Fibroblast of peridontal ligament (primary cell): ENCODE data around the gene DCBLD1.

Experiments
- DNase-seq: peaks from one replicate; pipeline ENCODE4 v3.0.0-alpha.2; 2010; ENCODE audit errors: extremely low read depth

The DCBLD1 gene

GRCh38 chr6:117555882-117556498 is 73.5 kb downstream of the DCBLD1 start:
- peak; percentile 60 for DNase-seq

- no peak for DNase-seq
Observed at GRCh38 chr6:117557951-117558350, 75.5 kb downstream of the DCBLD1 start.

GRCh38 chr6:117558818-117559217 is 76.3 kb downstream of the DCBLD1 start:
- no peak for DNase-seq

- no peak for DNase-seq
Observed at GRCh38 chr6:117559299-117559698, 76.8 kb downstream of the DCBLD1 start.

- no peak for DNase-seq
Observed at GRCh38 chr6:117561128-117561527, 78.7 kb downstream of the DCBLD1 start.

GRCh38 chr6:117564681-117565080 is 82.2 kb downstream of the DCBLD1 start:
- no peak for DNase-seq

GRCh38 chr6:117568247-117568646 is 85.8 kb downstream of the DCBLD1 start:
- no peak for DNase-seq

- no peak for DNase-seq
Observed at GRCh38 chr6:117568831-117569410, 86.4 kb downstream of the DCBLD1 start.

GRCh38 chr6:117573006-117573680 is 90.7 kb downstream of the DCBLD1 start:
- no peak for DNase-seq

- no peak for DNase-seq
Observed at GRCh38 chr6:117574198-117574597, 91.7 kb downstream of the DCBLD1 start.

GRCh38 chr6:117585647-117586046 is 103.2 kb downstream of the DCBLD1 start:
- DNase-seq: no peak

- no peak for DNase-seq
Observed at GRCh38 chr6:117590447-117590846, 108.0 kb downstream of the DCBLD1 start.

- DNase-seq: no peak
Observed at GRCh38 chr6:117591405-117591804, 108.9 kb downstream of the DCBLD1 start.

GRCh38 chr6:117592983-117593759 is 110.7 kb downstream of the DCBLD1 start:
- no peak for DNase-seq

- DNase-seq: no peak
Observed at GRCh38 chr6:117595099-117595923, 112.8 kb downstream of the DCBLD1 start.

- DNase-seq: no peak
Observed at GRCh38 chr6:117597755-117598154, 115.3 kb downstream of the DCBLD1 start.
